ENCODE results near the gene TAAR9.
"Not testable (repeated sequence)": the region's sequence is repeated elsewhere in the genome, so short reads cannot be mapped to it uniquely, and the experiment has no call there.

The TAAR9 gene

DNA sequence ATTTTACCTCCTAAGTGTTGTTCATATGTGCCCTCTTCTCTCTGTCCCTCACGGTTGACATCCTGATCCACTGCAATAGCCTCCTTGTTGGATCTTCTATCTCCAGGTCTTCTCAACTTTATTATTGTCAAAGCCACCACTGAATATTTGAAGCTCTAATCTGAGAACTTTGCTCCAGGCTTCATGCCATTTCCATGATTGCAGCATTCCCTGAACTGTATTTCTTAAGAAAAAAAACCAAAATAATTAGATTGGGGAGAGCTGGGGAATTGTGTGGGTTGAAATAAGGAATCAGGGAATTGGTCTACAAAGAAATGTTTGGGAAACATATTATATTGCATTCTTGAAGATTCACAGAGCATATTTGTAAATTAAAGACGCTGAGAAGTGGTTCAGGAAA lies 22.7 kb upstream of the TAAR9 start:
- DNase-seq = no peak

DNA sequence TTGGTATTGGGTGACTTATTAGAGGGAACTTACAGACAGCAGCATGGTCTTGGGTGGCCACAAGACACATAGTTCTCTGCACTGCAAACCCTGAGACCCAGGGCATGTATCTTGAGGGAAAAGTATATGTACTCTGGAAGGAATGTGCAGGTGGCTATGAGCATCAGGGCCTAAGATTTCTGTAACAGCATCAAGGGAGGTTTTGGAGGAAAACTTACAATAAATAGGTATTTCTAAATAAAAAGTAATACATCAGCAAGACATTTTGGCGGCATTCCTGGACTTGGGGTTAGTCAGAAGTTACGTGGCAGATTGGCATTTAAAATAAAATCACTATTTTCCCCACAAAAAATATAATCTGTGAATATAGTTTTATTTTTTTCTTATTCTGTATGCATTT lies 17.1 kb upstream of the TAAR9 start:
- DNase-seq = no peak

DNA sequence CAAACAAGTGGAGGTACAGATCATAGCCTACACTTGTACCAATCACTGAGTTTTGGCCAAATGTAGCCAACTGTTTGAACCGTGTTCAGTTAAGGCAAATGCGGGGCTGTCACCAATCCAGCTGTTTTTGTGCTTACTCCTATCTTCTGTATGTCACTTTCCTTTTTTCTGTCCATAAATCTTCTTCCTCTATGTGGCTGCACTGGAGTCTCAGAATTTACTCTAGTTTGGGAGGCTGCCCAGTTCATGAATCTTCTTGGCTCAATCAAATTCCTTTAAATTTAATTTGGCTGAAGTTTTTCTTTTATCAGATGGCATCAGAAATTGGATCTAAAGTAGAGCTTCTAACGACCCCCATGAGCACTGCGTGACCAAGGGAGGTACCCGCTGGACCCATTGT lies 13.4 kb upstream of the TAAR9 start:
- no peak for DNase-seq

DNA sequence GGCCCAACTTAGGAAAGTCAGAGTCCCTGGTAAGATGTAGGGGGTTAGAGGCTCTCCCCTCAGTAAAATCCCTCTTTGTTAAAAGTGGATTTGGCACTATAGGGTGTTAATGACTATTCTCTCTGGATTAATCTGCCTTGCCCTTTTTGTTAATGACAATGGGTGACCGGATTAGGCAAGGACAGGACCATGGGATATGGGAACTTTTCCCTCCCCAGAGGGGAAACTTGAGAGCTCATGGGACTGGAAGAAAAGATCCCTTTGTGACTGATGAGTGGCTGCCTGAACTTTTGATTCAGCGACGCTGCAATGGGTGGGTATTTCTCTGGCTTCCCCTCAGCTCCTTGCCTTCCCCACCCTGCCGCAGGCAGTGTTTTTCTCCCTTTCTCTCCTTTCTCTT lies 12.2 kb upstream of the TAAR9 start:
- no peak for DNase-seq

DNA sequence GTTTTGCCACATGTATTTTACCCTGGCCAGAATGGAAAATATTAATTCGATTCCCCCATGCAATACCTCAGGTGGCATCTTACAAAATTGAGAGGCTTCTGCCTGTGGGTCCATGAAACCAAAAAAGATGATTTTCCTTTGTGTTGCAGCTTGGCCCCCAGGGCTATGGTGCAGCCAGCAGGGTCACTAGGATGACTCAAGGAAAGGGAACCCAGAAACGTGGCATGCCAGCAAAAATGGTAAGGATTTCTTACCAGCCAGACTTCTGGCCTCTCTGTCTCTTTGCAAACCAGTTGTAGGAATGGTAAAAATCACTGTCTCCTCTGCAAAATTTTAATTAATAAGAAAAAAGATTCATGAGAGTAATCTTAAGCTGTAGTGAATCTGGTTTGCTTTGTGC lies 11.6 kb upstream of the TAAR9 start:
- no peak for DNase-seq

DNA sequence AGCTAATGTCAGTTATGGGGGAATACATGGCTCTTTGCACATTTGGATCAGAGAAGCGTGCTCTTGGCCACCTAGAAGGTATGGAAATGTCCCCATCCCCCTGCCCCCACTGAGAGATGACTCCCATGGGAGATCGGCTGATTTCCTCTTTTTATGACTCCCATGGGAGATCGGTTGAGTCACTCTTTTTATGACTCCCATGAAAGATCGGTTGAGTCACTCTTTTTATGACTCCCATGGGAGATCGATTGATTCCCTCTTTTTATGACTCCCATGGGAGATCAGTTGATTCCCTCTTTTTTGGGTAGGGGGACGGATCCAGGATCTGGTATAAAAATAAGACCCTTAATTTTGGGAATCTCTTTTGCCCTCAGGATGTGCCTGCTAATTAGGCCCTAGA lies 10.3 kb upstream of the TAAR9 start:
- DNase-seq = peak; percentile 55

DNA sequence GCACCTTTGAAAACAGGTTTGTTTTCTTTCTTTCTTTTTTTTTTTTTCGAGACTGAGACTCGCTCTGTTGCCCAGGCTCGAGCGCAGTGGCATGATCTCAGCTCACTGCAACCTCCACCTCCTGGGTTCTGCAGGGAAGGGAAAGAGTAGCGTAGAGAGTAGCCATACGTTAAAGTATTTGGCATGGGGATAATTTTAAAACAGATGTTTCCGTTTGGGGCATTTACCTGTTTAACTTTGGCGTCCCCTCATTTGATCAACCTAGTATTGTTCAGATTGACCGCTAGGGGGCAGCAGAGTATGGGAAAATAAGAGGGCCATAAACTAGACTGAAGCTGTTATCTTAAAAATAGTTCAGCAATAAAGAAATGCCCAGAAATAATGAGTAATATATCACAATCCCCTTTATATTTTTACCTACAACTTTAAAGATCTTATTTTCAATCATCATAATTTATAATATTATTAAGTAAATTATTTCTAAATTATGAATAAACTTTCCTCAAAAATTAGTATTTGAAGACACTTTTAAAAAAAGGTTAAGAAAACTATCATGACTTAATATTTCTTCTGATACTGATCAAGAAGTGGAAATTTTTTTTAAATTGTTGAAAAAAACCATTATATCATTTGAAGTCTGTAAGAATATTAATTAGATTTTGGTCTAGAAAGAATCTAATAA lies 7.6 kb upstream of the TAAR9 start:
- peak; percentile 74 for DNase-seq

DNA sequence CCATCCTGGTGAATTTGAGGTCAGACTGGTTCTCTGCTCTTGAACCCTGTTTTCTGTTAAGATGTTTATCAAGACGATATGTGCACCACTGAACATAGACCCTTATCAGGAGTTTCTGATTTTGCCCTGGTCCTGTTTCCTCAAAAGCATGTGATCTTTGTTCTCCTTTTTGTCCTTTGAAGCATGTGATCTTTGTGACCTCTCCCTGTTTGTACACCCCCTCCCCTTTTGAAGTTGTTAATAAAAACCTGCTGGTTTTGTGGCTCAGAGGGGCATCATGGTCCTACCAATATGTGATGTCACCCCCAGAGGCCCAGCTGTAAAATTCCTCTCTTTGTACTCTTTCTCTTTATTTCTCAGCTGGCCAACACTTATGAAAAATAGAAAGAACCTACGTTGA lies 3.5 kb upstream of the TAAR9 start:
- DNase-seq = not testable (repeated sequence)

DNA sequence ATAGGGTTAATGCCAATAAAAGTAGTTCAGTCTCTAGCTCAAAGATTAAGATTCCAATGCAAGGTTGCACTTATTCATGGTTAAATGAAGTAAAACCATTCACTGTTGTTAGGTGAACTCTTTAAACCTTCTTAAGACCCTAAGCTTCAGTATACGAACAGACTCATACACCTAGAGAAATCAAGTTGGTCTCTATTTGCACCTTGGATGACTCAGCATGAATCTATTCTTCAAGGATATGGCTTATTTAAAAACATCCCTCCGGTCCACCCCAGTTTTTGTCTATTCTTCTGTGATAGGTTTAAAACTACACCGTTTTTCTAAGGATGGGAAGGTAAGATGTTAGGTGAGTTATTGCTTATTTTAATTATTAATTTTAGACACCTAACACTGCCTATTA lies 932 bp upstream of the TAAR9 start:
- no peak for DNase-seq

DNA sequence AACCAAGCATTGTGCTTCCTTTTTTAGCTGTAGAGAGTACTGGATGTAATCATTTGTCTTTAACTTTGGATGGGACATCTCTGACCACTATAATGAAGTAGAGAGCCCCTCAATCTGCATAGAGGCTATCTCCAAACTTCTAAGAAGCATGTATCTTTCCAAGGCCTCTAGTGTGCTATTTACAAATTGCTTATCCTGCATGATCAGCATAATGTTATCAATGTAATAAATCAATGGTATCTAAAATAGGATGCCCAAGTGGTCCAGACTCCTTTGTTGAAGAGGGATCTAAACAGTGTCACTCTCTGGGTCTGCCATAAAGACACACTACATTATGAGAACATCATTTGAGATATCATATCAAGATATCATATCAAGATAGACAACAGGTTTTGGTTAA lies 6.7 kb downstream of the TAAR9 start:
- DNase-seq = no peak

DNA sequence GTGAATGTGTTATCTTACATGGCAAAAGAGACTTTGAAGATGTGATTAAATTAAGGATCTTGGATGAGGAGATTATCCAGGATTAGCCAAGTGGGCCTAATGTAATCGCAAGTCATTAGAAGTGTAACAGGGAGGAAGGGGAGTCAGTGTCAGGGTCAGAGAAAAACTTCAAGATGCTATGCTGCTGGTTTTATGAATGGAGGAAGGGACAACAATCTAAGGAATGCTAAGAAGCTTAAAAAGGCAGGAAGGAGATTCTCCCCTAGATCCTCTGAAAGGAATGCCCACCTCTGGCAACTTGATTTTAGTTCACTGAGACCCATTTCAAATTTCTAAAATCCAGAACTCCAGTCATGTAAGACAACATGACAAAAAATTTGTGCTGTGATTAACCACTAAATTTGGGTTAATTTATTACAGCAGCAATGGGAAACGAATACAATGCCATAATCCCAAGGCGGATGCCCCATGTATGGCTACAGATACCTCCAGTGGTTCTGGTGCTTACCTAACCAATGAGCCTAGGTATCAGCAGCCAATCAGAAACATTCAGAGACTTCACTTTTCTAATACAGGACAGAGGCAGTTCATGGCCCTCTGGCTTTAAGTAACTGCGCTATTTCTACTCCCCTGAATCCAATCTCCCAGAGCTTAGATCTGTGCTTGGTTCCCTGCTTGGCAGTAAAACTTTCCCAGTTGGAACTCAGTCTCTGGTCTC lies 10.8 kb downstream of the TAAR9 start:
- no peak for DNase-seq

DNA sequence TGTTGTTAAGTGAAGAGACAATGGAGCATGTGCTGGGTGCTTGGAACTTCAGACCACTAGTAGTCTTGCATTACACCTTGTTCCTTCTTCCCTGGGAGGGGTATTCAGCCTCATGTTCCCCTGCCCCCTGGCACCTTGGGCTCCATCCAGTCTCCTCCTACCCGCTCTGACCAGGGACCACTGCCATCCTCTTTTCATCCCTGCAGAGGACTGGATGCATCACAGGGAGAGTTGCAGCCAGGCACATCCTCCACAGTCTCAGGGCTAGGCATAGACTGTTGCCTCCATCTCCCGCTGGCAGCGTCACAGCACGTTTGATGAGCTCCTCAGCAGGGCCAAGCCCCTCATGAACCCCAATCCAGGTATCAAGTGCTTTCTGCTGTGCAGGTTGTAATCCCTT lies 13.1 kb downstream of the TAAR9 start:
- DNase-seq = no peak

DNA sequence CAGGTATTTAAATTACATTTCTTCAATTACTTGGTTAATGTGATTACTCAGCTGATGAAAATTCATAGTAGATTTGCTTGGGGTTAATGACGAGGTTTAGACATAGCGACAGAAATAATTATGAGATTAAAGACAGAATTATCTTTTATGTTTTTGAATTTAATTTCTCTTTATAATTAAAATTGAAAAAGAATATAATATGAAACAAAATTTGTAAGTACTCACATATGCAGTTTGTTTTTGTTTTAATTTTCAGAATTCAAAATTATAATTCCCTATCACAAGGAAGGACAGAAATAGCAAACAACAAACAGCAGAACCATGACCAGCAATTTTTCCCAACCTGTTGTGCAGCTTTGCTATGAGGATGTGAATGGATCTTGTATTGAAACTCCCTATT lies 14.3 kb downstream of the TAAR9 start, which contains the start of gene TAAR8:
Gene TAAR8, plus strand, starts transcription at position 301 of the 400 bp plus-strand sequence. Its CDS starts 21 bp downstream, at position 322.
- DNase-seq = no peak

DNA sequence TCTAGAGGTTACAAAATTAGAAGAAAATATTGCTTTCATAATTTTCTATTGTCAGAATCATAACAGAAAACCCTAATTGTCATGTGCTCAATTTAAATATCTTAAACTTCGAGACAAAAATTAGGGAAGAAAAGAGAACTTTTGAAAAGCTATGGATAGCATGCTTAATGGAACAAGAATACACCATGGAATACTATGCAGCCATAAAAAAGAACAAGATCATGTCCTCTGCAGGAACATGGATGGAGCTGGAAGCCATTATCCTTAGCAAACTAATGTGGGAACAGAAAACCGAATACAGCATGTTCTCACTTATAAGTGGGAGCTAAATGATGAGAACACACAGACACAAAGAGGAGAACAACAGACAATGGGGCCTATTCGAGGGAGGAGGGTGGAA lies 22.0 kb downstream of the TAAR9 start:
- DNase-seq = not testable (repeated sequence)

DNA sequence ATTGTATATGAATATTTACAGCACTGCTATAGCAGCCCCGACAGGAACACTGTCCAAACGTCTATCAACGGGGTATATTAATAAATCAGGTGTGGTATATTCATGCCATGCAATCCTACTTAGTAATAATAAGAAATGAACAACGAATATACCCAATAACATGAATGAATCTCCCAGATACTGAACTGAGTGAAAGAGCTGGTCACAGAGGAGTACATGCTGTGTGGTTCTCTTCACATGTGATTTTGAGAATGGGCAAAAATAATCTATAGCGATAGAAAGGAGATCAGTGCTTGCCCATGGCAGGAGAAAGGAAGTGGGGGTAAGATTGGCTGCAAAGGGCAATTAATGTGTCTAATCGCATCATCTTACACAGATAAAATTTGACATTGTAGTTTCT lies 28.3 kb downstream of the TAAR9 start:
- DNase-seq = no peak

DNA sequence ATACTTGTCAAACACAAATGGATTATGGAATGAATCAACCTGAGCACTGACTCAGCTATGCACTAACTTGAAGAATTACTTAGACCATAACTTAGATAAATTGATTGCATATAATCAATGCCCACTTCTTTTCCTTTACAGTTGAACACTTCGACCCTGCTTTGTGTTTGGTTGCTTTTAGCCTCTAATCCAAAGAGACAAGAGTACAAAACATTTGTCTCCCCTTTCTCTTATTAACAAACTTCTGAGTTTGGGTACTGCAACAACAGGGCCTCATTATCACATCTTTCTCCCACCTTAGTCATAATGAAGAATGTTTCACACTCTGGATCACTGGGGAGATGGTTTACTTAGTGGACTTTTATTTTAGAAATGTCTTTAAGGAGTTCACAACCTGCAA lies 29.5 kb downstream of the TAAR9 start:
- no peak for DNase-seq

DNA sequence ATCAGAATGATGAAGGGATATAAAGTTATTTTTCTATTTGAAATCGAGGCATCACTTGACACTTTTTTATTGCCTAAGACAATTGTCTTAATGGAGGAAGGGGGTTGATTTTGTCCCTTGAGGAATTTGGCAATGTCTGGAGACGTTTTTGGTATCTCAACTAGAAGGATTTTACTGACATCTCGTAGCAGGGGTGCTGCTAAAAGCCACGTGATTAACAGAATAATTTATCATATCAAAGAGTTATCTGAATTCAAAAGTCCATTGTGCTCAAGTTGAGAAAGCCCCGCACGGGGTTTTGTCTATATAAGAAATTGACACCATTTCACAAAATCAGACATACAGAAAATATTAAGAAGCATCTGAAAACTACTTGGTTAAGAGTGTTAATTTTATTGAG lies 30.5 kb downstream of the TAAR9 start:
- no peak for DNase-seq

DNA sequence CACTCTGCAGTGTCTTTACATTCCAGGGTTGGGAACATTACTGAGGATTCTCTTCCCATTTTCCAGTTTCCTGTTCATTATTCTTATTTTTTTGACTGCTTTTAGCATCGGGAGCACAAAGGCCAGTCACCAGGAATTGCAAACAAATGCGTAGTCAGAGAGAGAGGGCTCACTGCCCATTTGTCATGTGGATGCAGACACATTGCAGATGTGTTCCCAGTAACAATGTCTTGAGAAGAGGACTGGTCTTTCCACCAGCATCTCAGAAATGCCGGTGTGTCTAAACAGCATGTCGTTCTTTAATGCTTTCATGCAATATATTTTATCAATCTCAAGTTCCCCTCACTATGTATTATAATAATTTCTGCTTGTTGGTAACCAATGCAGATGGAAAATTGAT lies 31.1 kb downstream of the TAAR9 start:
- DNase-seq = no peak

DNA sequence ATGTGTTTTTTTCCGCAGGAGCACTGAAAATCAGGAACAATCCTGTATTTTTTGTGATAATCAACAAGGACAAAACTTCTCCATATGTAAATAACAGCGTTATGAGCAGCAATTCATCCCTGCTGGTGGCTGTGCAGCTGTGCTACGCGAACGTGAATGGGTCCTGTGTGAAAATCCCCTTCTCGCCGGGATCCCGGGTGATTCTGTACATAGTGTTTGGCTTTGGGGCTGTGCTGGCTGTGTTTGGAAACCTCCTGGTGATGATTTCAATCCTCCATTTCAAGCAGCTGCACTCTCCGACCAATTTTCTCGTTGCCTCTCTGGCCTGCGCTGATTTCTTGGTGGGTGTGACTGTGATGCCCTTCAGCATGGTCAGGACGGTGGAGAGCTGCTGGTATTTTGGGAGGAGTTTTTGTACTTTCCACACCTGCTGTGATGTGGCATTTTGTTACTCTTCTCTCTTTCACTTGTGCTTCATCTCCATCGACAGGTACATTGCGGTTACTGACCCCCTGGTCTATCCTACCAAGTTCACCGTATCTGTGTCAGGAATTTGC lies 32.2 kb downstream of the TAAR9 start, which contains the start of gene TAAR6:
Gene TAAR6, plus strand, starts transcription at position 102 of the 557 bp plus-strand sequence. Its CDS starts 0 bp downstream, at position 102.
- DNase-seq = no peak

DNA sequence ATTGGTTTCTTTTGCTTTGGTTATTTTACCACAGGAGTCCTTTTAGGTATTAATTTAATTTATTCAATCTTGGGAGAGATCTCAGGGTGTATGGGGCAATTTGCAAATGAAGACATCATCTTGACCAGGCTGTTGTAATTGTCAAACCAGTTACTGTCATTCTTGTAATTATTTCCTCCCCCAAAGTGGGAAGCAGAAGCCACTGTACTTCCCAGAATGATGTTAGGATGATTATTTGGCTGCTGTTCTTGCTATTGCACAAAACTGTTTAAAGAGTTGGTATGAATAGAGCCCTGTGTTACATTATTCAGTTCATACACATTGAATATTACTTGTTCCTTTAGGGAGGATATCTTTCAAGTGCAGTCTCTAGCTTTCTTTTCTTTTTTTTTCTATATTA lies 33.7 kb downstream of the TAAR9 start:
- no peak for DNase-seq

DNA sequence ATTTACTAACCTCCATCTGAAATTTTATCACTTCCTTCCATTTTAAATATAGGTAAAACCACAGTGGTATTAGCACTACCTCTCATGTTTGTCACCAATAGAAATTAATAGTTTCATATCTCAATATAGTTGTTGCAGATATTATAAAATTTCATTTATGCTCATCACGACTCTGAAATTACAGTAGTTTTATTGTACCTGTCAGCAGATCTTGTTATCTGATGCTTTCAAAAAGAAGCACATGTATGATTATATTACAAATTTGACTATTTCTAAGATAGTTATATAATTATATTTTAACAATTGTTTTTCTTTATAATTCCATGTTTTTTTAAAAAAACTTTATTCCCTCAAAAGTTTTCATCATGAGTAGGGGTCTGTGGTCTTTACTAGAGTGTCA lies 46.6 kb downstream of the TAAR9 start:
- DNase-seq = no peak

DNA sequence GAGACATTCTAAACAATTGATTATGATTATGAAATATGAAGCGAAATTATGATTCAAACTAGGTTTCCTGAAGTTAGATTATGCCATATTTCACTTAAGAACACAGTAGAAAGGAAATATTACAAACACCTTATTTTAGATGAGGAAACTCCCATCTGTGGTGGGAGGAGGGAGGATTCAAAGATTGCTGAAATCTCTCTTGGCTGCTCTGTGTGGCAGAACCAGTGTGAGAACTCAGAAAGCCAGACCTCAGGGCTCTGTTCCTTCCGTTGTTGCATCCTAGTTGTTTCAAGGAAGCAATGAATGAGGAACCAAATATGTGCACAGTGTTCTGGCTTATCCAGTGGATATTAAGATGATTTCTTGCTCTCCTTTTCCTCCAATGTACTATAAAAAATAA lies 49.3 kb downstream of the TAAR9 start:
- DNase-seq = no peak
